ENCODE measurements around the gene HMGB4.

DNA sequence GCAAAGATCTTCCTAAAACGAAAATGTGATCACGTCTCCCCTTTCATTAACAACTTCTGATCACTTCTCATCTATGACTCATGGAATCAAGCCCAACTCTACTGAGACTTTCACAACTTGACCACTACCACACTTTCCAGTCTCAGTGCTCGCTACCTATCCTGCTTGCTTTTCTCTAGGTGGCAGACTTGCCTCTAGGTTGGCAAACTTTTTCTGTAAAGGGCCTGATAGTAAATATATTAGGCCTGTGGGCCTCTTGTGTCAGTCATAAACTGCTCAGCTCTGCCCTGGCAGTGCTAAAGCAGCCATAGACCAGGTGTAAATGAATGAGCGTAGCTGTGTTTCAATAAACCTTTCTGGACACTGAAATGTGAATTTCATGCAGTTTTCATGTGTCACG is 21.5 kb upstream of the HMGB4 start:
- no peak for TF ChIP-seq POLR2A (IDR thresholded peaks at IDR 0.05)
- TF ChIP-seq, protein P1, sequence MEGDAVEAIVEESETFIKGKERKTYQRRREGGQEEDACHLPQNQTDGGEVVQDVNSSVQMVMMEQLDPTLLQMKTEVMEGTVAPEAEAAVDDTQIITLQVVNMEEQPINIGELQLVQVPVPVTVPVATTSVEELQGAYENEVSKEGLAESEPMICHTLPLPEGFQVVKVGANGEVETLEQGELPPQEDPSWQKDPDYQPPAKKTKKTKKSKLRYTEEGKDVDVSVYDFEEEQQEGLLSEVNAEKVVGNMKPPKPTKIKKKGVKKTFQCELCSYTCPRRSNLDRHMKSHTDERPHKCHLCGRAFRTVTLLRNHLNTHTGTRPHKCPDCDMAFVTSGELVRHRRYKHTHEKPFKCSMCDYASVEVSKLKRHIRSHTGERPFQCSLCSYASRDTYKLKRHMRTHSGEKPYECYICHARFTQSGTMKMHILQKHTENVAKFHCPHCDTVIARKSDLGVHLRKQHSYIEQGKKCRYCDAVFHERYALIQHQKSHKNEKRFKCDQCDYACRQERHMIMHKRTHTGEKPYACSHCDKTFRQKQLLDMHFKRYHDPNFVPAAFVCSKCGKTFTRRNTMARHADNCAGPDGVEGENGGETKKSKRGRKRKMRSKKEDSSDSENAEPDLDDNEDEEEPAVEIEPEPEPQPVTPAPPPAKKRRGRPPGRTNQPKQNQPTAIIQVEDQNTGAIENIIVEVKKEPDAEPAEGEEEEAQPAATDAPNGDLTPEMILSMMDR (IDR thresholded peaks at IDR 0.05 in 4 of 5, conservative IDR thresholded peaks at IDR 0.05 in 1 of 5), result no peak
